Suprapubic skin (tissue), 4 donors: ENCODE measurements around the gene AGAP1. TPM values are rescaled to one million over a fixed set of nuclear protein-coding genes. Genes with fewer than 3 reads are reported as not detected.
A peak's percentile ranks its signal among the peaks of the same experiment; 100 is the strongest.

Experiments
- DNase-seq, 2 donors: peaks; one replicate each; pipeline ENCODE4 v3.0.0-alpha.2; 2019; ENCODE audit warnings: low spot score in 2 of 2
- H3K27ac ChIP-seq: fragments of 200-600 bp; sonication (generic); one replicate; pipeline ENCODE4 v1.5.1; 2019
- H3K27me3 ChIP-seq: fragments of 200-600 bp; sonication (generic); one replicate; pipeline ENCODE4 v1.5.1; 2019
- H3K36me3 ChIP-seq: fragments of 200-600 bp; sonication (generic); one replicate; pipeline ENCODE4 v1.5.1; 2019
- H3K4me1 ChIP-seq: fragments of 200-600 bp; sonication (generic); one replicate; pipeline ENCODE4 v1.5.1; 2019
- H3K4me3 ChIP-seq: fragments of 200-600 bp; sonication (generic); one replicate; pipeline ENCODE4 v1.5.1; 2019; ENCODE audit warnings: mild to moderate bottlenecking
- H3K9me3 ChIP-seq: fragments of 200-600 bp; sonication (generic); one replicate; pipeline ENCODE4 v1.5.1; 2019
- CTCF ChIP-seq, 2 donors: fragments of 200-600 bp in 1 of 2; fragments of 450-650 bp in 1 of 2; sonication (generic) in 1 of 2; IDR thresholded peaks; one replicate each; pipeline ENCODE4 v1.5.1; 2016 to 2019; ENCODE audit warnings: antibody characterized with exemption in 2 of 2, mild to moderate bottlenecking in 1 of 2, moderate library complexity in 1 of 2
- EP300 ChIP-seq: sonication (generic); formaldehyde crosslinking; IDR thresholded peaks from one replicate; pipeline ENCODE4 v1.6.1; 2017; ENCODE audit warnings: antibody characterized with exemption
- POLR2A ChIP-seq, 2 donors: fragments of 450-650 bp; IDR thresholded peaks; one replicate each; pipeline ENCODE4 v1.6.1; 2017; ENCODE audit warnings: antibody characterized with exemption in 2 of 2, mild to moderate bottlenecking in 2 of 2, moderate library complexity in 2 of 2
- POLR2AphosphoS5 ChIP-seq, 3 donors: sonication (generic); formaldehyde crosslinking; IDR thresholded peaks; one replicate each; pipeline ENCODE4 v1.6.1; 2017; ENCODE audit warnings: antibody characterized with exemption in 3 of 3
- WGBS: methylation state at CpG from one replicate; pipeline ENCODE4 v1.1.5; 2018; 5-methylcytosine and 5-hydroxymethylcytosine counted together
- total RNA-seq, 4 donors: library from RNA; depleted of rRNA; stranded (reverse); fragments of >200 nt; gene quantifications; one replicate each; pipeline ENCODE4 v1.1.0, GENCODE V29; 2016

AGAP1 gene
- total RNA-seq, 4 donors from 2014 or later = 14.1 to 30.7 (median 19.4) TPM

DNA sequence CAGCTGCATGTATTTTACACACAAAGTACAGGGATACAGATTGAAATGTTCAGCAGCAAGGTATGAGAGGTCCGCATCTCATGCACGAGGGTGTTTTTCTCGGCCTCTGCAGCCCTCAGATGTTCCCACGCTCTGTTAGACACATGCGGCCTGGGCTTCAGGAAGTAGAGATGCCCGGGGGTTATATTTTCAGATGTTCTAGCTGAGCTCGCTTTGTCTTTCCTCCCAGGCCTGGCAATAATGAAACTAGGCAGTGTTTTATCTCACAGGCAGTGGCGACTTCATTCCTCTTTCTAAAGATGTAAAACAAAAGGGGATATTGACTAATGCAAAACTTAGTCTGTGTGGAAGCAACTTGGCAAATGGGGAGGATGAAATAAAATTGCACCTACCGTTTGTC, 483.6 kb downstream of the AGAP1 start:
- no peak for TF ChIP-seq CTCF (IDR thresholded peaks at IDR 0.05)
- no peak for TF ChIP-seq POLR2A (IDR thresholded peaks at IDR 0.05)
- TF ChIP-seq EP300 = no peak
- no peak for TF ChIP-seq POLR2AphosphoS5 (IDR thresholded peaks at IDR 0.05)
- Histone ChIP-seq H3K36me3 (peaks cover 17% of the 10 kb centered on the region), H3K27me3 (no peaks in the 10 kb centered on the region), H3K4me1 (no peaks in the 10 kb centered on the region), H3K27ac (no peak overlapping the region), H3K4me3 (no peak overlapping the region), H3K9me3 (no peaks in the 10 kb centered on the region)
- no peak for DNase-seq
- WGBS = 86% methylated on average over 9 of the region's 9 CpGs

DNA sequence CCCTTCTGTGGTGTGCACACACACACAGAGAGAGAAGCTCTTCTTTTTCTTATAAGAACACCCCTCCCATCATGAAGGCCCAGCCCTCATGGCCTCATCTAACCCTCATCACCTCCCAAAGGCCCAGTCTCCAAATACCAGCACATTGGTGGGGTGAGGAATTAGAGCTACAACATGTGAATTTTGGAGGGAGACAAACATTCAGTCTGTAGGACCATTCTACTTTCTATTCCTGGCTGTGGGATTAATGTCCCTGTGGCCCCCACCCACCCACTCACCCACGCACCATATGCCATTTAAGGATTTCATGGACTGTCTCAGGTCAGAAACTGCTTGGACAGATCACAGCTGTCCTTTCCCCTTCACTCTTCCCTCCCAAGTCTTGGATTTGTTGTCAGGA, 484.2 kb downstream of the AGAP1 start:
- WGBS = 90% methylated on average over 1 of the region's 1 CpG
- no peak overlapping the region for H3K27ac ChIP-seq
- H3K36me3 ChIP-seq = peaks cover 17% of the 10 kb centered on the region

GRCh38 chr2:235979037-235979436, 485.2 kb downstream of the AGAP1 start:
- DNase-seq = peak in 1 of 2 donors; percentile 32
- Histone ChIP-seq H3K27me3 (no peaks in the 10 kb centered on the region), H3K4me1 (no peaks in the 10 kb centered on the region), H3K9me3 (no peaks in the 10 kb centered on the region), H3K36me3 (peaks cover 17% of the 10 kb centered on the region), H3K4me3 (no peak overlapping the region), H3K27ac (no peak overlapping the region)
- no peak for TF ChIP-seq POLR2A (IDR thresholded peaks at IDR 0.05)
- no peak for TF ChIP-seq EP300
- TF ChIP-seq POLR2AphosphoS5 (IDR thresholded peaks at IDR 0.05) = no peak
- TF ChIP-seq CTCF (IDR thresholded peaks at IDR 0.05) = no peak
- WGBS = 85% methylated on average over 8 of the region's 8 CpGs

More for the DNA sequence above, 484.2 kb downstream of the AGAP1 start:
- no peaks in the 10 kb centered on the region for H3K9me3 ChIP-seq
- no peak overlapping the region for H3K4me3 ChIP-seq
- H3K27me3 ChIP-seq = no peaks in the 10 kb centered on the region
- TF ChIP-seq EP300 = no peak
- TF ChIP-seq CTCF (IDR thresholded peaks at IDR 0.05) = no peak
- TF ChIP-seq POLR2AphosphoS5 (IDR thresholded peaks at IDR 0.05) = no peak
- no peak for TF ChIP-seq POLR2A (IDR thresholded peaks at IDR 0.05)
- H3K4me1 ChIP-seq = no peaks in the 10 kb centered on the region
- DNase-seq = peak in 1 of 2 donors; percentile 21

GRCh38 chr2:235979753-235980435, 486.1 kb downstream of the AGAP1 start:
- no peak for TF ChIP-seq POLR2AphosphoS5 (IDR thresholded peaks at IDR 0.05)
- no peak for TF ChIP-seq POLR2A (IDR thresholded peaks at IDR 0.05)
- TF ChIP-seq CTCF (IDR thresholded peaks at IDR 0.05) = no peak
- no peak for TF ChIP-seq EP300
- Histone ChIP-seq H3K36me3 (peaks cover 17% of the 10 kb centered on the region), H3K4me1 (no peaks in the 10 kb centered on the region), H3K27ac (no peak overlapping the region), H3K9me3 (no peaks in the 10 kb centered on the region), H3K27me3 (no peaks in the 10 kb centered on the region), H3K4me3 (no peak overlapping the region)
- 88% methylated on average over 15 of the region's 15 CpGs for WGBS
- DNase-seq = no peak

GRCh38 chr2:235981631-235982030, 487.8 kb downstream of the AGAP1 start:
- DNase-seq = no peak
- peaks cover 4% of the 10 kb centered on the region for H3K36me3 ChIP-seq
- TF ChIP-seq POLR2AphosphoS5 (IDR thresholded peaks at IDR 0.05) (no peak), EP300 (no peak), POLR2A (IDR thresholded peaks at IDR 0.05) (no peak), CTCF (IDR thresholded peaks at IDR 0.05) (no peak)
- WGBS = 76% methylated on average over 15 of the region's 15 CpGs
- H3K4me1 ChIP-seq = no peaks in the 10 kb centered on the region
- H3K9me3 ChIP-seq = no peaks in the 10 kb centered on the region
- H3K27ac ChIP-seq = no peak overlapping the region
- no peak overlapping the region for H3K4me3 ChIP-seq
- H3K27me3 ChIP-seq = no peaks in the 10 kb centered on the region
